HCT116 (cell line): ENCODE results near the gene RPL28. TPM values are rescaled to one million over a fixed set of nuclear protein-coding genes. Genes with fewer than 3 reads are reported as not detected.

ENCODE experiments used
- ATAC-seq: fragments of 200-7000 bp; cut with Tn5 transposase; 2 replicates; pipeline ENCODE4 v1.9.1; 2020; ENCODE audit warnings: mild to moderate bottlenecking, moderate library complexity
- BruUV-seq: library from RNA; stranded (reverse); fragments of 400-500 nt; replicated peaks from 2 replicates; lab custom pipeline; 2021; lab: Mats Ljungman, UMichigan
- CTCF ChIA-PET: fragments of 300-600 bp; sonication (Branson Sonifier 250); formaldehyde crosslinking; loops from one replicate; lab custom pipeline; 2021; ENCODE audit warnings: antibody characterized with exemption; lab: Charles Lee
- POLR2A ChIA-PET: fragments of 300-600, 350-600 bp; sonication (Branson Sonifier 250); formaldehyde crosslinking; loops from one replicate; lab custom pipeline; 2021; ENCODE audit warnings: antibody characterized with exemption; lab: Charles Lee
- RAD21 ChIA-PET, 2 experiments: fragments of 300-600 bp; sonication (Branson Sonifier 250); formaldehyde crosslinking; loops; one replicate each; lab custom pipeline; 2023; ENCODE audit warnings: low total read pairs in 2 of 2; ENCODE audit not compliant: uncharacterized antibody in 2 of 2, unreplicated experiment in 2 of 2, low non-redundant PET in 1 of 2; lab: Charles Lee
- DNase-seq: peaks from one replicate; pipeline ENCODE4 v3.0.0-alpha.2; 2010; ENCODE audit warnings: low read depth, low spot score
- H2AFZ ChIP-seq: fragments of 200-600 bp; shearing (Covaris generic), sonication (generic); 2 replicates; pipeline ENCODE4 v1.6.1; 2017; ENCODE audit warnings: low read depth, mixed run types, mixed read lengths, antibody characterized with exemption, low read length; ENCODE audit not compliant: poor library complexity, severe bottlenecking
- H3K27ac ChIP-seq: 2 replicates; pipeline ENCODE4 v1.5.1; 2012; ENCODE audit warnings: low read depth, low read length
- H3K27me3 ChIP-seq: fragments of 200-600 bp; sonication (generic); 2 replicates; pipeline ENCODE4 v1.6.1; 2016; ENCODE audit warnings: mixed run types, low read length, mixed read lengths; ENCODE audit not compliant: insufficient read depth
- H3K36me3 ChIP-seq, 2 experiments: fragments of 200-500 bp in 1 of 2; fragments of 200-600 bp in 1 of 2; sonication (Bioruptor generic) in 1 of 2; sonication (generic) in 1 of 2; 2 replicates each; pipeline versions ENCODE4 v1.5.1 to v1.6.1; 2014 to 2016; ENCODE audit warnings: low read length in 2 of 2, inconsistent platforms in 1 of 2, mixed read lengths in 1 of 2, mixed run types in 1 of 2; ENCODE audit not compliant: insufficient read depth in 2 of 2, control insufficient read depth in 1 of 2
- H3K4me1 ChIP-seq, 2 experiments: fragments of 200-600 bp in 1 of 2; sonication (generic) in 1 of 2; 2 replicates each; pipeline versions ENCODE4 v1.5.1 to v1.6.1; 2012 to 2017; ENCODE audit warnings: low read length in 2 of 2, inconsistent platforms in 1 of 2, mild to moderate bottlenecking in 1 of 2, mixed read lengths in 1 of 2, mixed run types in 1 of 2, moderate library complexity in 1 of 2; ENCODE audit not compliant: insufficient read depth in 2 of 2, control insufficient read depth in 1 of 2
- H3K4me2 ChIP-seq: fragments of 200-600 bp; sonication (generic); 2 replicates; pipeline ENCODE4 v1.6.1; 2017; ENCODE audit warnings: mixed run types, low read length, mixed read lengths
- H3K4me3 ChIP-seq, 2 experiments: fragments of 200-600 bp in 1 of 2; sonication (generic) in 1 of 2; replicated peaks in 1 of 2; 2 replicates each; pipeline ENCODE4 v1.5.1; 2011 to 2016; ENCODE audit warnings: low read length in 2 of 2, control low read depth in 1 of 2, low read depth in 1 of 2, mild to moderate bottlenecking in 1 of 2, mixed read lengths in 1 of 2, mixed run types in 1 of 2
- H3K79me2 ChIP-seq: fragments of 200-600 bp; sonication (generic); 2 replicates; pipeline ENCODE4 v1.6.1; 2017; ENCODE audit warnings: mild to moderate bottlenecking, mixed run types, low read length, moderate library complexity, mixed read lengths; ENCODE audit not compliant: insufficient read depth
- H3K9ac ChIP-seq: fragments of 200-600 bp; sonication (generic); 2 replicates; pipeline ENCODE4 v1.6.1; 2016; ENCODE audit warnings: low read length, mixed read lengths
- H3K9me2 ChIP-seq: fragments of 200-600 bp; sonication (generic), shearing (Covaris generic); 2 replicates; pipeline ENCODE4 v1.6.1; 2017; ENCODE audit warnings: mixed run types, mild to moderate bottlenecking, moderate library complexity; ENCODE audit not compliant: insufficient read depth
- H3K9me3 ChIP-seq, 2 experiments: fragments of 200-500 bp in 1 of 2; fragments of 200-600 bp in 1 of 2; sonication (Bioruptor generic) in 1 of 2; sonication (generic) in 1 of 2; 2 replicates each; pipeline ENCODE4 v1.6.1; 2014 to 2017; ENCODE audit warnings: low read length in 2 of 2, mixed read lengths in 2 of 2, inconsistent platforms in 1 of 2, low read depth in 1 of 2, mild to moderate bottlenecking in 1 of 2, mixed run types in 1 of 2, moderate library complexity in 1 of 2; ENCODE audit not compliant: control insufficient read depth in 1 of 2, insufficient read depth in 1 of 2
- H4K20me1 ChIP-seq: fragments of 200-600 bp; sonication (generic), shearing (Covaris generic); 2 replicates; pipeline ENCODE4 v1.6.1; 2017; ENCODE audit warnings: mixed run types, mild to moderate bottlenecking, moderate library complexity; ENCODE audit not compliant: insufficient read depth
- ATF3 ChIP-seq: IDR thresholded peaks from 2 replicates; pipeline ENCODE4 v1.6.1; 2012
- CBX3 ChIP-seq: IDR thresholded peaks from 2 replicates; pipeline ENCODE4 v1.6.1; 2012; ENCODE audit warnings: low read depth
- CEBPB ChIP-seq: IDR thresholded peaks from 2 replicates; pipeline ENCODE4 v1.6.1; 2012; ENCODE audit warnings: low read depth
- EGR1 ChIP-seq: IDR thresholded peaks from 2 replicates; pipeline ENCODE4 v1.6.1; 2012; ENCODE audit warnings: low read depth
- ELF1 ChIP-seq: IDR thresholded peaks from 2 replicates; pipeline ENCODE4 v1.6.1; 2012; ENCODE audit warnings: low read depth, borderline replicate concordance
- EZH2 ChIP-seq: fragments of 200-600 bp; sonication (generic); IDR thresholded peaks from 2 replicates; pipeline ENCODE4 v1.6.1; 2017; ENCODE audit warnings: antibody characterized with exemption, mixed run types
- EZH2phosphoT487 ChIP-seq: fragments of 200-600 bp; IDR thresholded peaks from 2 replicates; pipeline ENCODE4 v1.6.1; 2018; ENCODE audit warnings: antibody characterized with exemption, borderline replicate concordance
- FOSL1 ChIP-seq: IDR thresholded peaks from 2 replicates; pipeline ENCODE4 v1.6.1; 2012; ENCODE audit warnings: low read depth
- JUND ChIP-seq: IDR thresholded peaks from 2 replicates; pipeline ENCODE4 v1.6.1; 2012
- POLR2A ChIP-seq: IDR thresholded peaks from 2 replicates; pipeline ENCODE4 v1.7.0; 2011; ENCODE audit warnings: borderline replicate concordance; ENCODE audit not compliant: insufficient read depth, insufficient read length; ENCODE audit errors: extremely low read depth
- POLR2AphosphoS5 ChIP-seq: IDR thresholded peaks from 2 replicates; pipeline ENCODE4 v1.6.1; 2011; ENCODE audit warnings: mild to moderate bottlenecking, low read depth, low read length, moderate library complexity
- REST ChIP-seq: IDR thresholded peaks from 2 replicates; pipeline ENCODE4 v1.6.1; 2012; ENCODE audit warnings: low read depth
- SP1 ChIP-seq: IDR thresholded peaks from 2 replicates; pipeline ENCODE4 v1.6.1; 2012; ENCODE audit warnings: low read depth
- SRF ChIP-seq: IDR thresholded peaks from 2 replicates; pipeline ENCODE4 v1.6.1; 2012; ENCODE audit warnings: low read depth
- YY1 ChIP-seq: IDR thresholded peaks from 2 replicates; pipeline ENCODE4 v1.6.1; 2011; ENCODE audit warnings: low read length, low read depth, moderate library complexity, mild to moderate bottlenecking; ENCODE audit not compliant: insufficient replicate concordance; ENCODE audit errors: extremely low read depth
- ZBTB33 ChIP-seq: IDR thresholded peaks from 2 replicates; pipeline ENCODE4 v1.6.1; 2011; ENCODE audit warnings: mild to moderate bottlenecking, low read length, moderate library complexity; ENCODE audit not compliant: insufficient replicate concordance; ENCODE audit errors: extremely low read depth
- intact Hi-C: fragments of 100-400 bp; cut with micrococcal nuclease; formaldehyde crosslinking; loops from 2 replicates; pipeline ENCODE4 v1.10.0; 2022
- total RNA-seq: library from RNA; stranded (reverse); gene quantifications from one replicate; pipeline ENCODE4 v1.2.1, GENCODE V29; 2021; ENCODE audit not compliant: unreplicated experiment

The RPL28 gene
- total RNA-seq, 1 experiment from 2014 or later: 3,050 TPM

GRCh38 chr19:55439052-55439451 is 53.3 kb downstream of the RPL28 start (continued):
- TF ChIP-seq ZBTB33: no peak
- no peak for TF ChIP-seq POLR2AphosphoS5
- no peak for TF ChIP-seq CEBPB
- no peak for TF ChIP-seq EZH2
- TF ChIP-seq CBX3: no peak
- no peak for TF ChIP-seq FOSL1
- no peak for TF ChIP-seq JUND

- Histone ChIP-seq H2AFZ (no peak overlapping the region), H3K4me3 (no peak overlapping the region), H3K27me3 (peaks cover 19% of the 10 kb centered on the region; the same call in 1 of the 2 replicates), H3K9ac (no peak overlapping the region), H3K9me2 (no peaks in the 10 kb centered on the region), H3K4me1 (peaks cover 0 to 10% of the 10 kb centered on the region in 2 experiments; a peak in 2 of 4 replicates), H3K79me2 (no peaks in the 10 kb centered on the region), H3K4me2 (no peak overlapping the region), H3K9me3 (no peaks in the 10 kb centered on the region), H3K36me3 (no peaks in the 10 kb centered on the region), H3K27ac (no peak overlapping the region), H4K20me1 (no peaks in the 10 kb centered on the region)
- RAD21 ChIA-PET: no interaction called here
- POLR2A ChIA-PET: no interaction called here
- intact Hi-C loops: loop anchor here (10.0 kb wide), 1 partner anchor 226 kb away; no protein-coding TSS in a partner anchor
- no TSS peak for BruUV-seq
- DNase-seq: no peak
- CTCF ChIA-PET: no interaction called here
- no peak for TF ChIP-seq CEBPB
- TF ChIP-seq ELF1: no peak
- TF ChIP-seq JUND: no peak
- TF ChIP-seq REST: no peak
- TF ChIP-seq SRF: no peak
- TF ChIP-seq SP1: no peak
- TF ChIP-seq ATF3: no peak
- TF ChIP-seq YY1: no peak
- no peak for TF ChIP-seq POLR2A
- no peak for TF ChIP-seq EGR1
- TF ChIP-seq POLR2AphosphoS5: no peak
- TF ChIP-seq EZH2phosphoT487: no peak
- ATAC-seq: peak; percentile 32; the same call in 1 of the 2 replicates
Measured at GRCh38 chr19:55440411-55441105, 54.8 kb downstream of the RPL28 start.
